ENCODE measurements around the gene APOC3. TPM values are rescaled to one million over a fixed set of nuclear protein-coding genes. Genes with fewer than 3 reads are reported as not detected.

APOC3 gene
- total and polyA plus RNA-seq, 9 of the 15 experiments (the other 6 are each of a cell fraction or from before 2014, with no cell fraction given): 1.1 TPM; not detected in 8

DNA sequence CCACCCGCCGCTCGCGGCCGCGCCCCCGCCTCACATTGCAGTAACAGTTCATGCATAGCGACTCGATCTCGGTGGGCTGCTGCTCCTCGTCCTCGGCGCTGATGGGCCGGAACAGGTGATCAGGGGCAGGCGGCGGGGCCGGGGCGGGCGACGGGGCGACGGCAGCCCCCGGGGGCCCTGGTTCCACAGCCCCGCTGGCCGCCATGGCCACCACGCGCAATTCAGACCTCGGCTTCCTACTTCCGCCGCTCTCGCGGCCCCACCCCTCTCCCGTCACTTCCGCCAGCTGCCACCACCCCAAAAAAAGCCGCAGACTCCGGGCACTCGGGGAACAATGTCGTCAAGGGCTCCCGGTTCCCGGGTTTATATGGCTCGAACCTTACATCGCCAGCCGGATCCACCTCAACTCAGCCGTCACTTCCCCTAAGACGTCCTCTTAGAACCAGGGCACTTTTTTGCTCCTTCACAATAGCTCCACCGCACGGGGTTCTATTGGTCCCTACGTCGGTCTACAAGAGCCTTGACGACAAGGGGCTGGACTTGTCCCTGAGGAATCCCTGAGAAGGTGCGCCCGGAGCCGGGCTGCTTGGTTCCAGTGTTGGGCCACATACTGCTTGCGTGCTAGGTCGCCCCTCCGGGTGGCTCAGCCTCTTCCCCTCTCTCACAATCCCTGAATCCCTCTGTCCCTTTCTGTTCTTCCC lies 41.8 kb upstream of the APOC3 start, which contains the start of gene ZPR1 (continued):
- no peak for TF ChIP-seq LEF1 (IDR thresholded peaks at IDR 0.05)
- TF ChIP-seq DPF2 (IDR thresholded peaks at IDR 0.05): peak; percentile 40; the same call in 1 of the 2 replicates
- TF ChIP-seq MED1 (CRISPR knock-in tag; IDR thresholded peaks at IDR 0.05; ENCODE audit: borderline replicate concordance): no peak
- peak in 1 of 2 experiments; percentile 58; a peak in 2 of 4 replicates for TF ChIP-seq MLLT1 (IDR thresholded peaks at IDR 0.05)
- no peak for TF ChIP-seq U2AF1 (optimal IDR thresholded peaks at IDR 0.05; ENCODE audit: low read depth, low read length)
- peak; percentile 24; the same call in 1 of the 2 replicates for TF ChIP-seq ETV5 (CRISPR knock-in tag; IDR thresholded peaks at IDR 0.05; ENCODE audit: low read depth)
- TF ChIP-seq DACH1 (IDR thresholded peaks at IDR 0.05; ENCODE audit: partially characterized antibody): peak; percentile 98
- peak; percentile 48 to 64; a peak in 3 of 4 replicates for TF ChIP-seq MAZ (CRISPR knock-in tag; conservative IDR thresholded peaks at IDR 0.05 in 1 of 2, IDR thresholded peaks at IDR 0.05 in 1 of 2)
- no peak for TF ChIP-seq USF1 (CRISPR knock-in tag; IDR thresholded peaks at IDR 0.05)
- TF ChIP-seq, protein P1, sequence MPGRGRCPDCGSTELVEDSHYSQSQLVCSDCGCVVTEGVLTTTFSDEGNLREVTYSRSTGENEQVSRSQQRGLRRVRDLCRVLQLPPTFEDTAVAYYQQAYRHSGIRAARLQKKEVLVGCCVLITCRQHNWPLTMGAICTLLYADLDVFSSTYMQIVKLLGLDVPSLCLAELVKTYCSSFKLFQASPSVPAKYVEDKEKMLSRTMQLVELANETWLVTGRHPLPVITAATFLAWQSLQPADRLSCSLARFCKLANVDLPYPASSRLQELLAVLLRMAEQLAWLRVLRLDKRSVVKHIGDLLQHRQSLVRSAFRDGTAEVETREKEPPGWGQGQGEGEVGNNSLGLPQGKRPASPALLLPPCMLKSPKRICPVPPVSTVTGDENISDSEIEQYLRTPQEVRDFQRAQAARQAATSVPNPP (IDR thresholded peaks at IDR 0.05; ENCODE audit: borderline replicate concordance, insufficient read depth, insufficient read length): no peak
- TF ChIP-seq FOXK2 (conservative IDR thresholded peaks at IDR 0.05 in 1 of 2, IDR thresholded peaks at IDR 0.05 in 1 of 2; ENCODE audit: low read depth in 2 of 2): 0 out of 4 replicates have a peak, but pooled peaks have one; percentile 4 to 18
- TF ChIP-seq ETV1 (tag; conservative IDR thresholded peaks at IDR 0.05; ENCODE audit: low read depth): peak; percentile 32; the same call in 1 of the 2 replicates
- TF ChIP-seq, protein P2, sequence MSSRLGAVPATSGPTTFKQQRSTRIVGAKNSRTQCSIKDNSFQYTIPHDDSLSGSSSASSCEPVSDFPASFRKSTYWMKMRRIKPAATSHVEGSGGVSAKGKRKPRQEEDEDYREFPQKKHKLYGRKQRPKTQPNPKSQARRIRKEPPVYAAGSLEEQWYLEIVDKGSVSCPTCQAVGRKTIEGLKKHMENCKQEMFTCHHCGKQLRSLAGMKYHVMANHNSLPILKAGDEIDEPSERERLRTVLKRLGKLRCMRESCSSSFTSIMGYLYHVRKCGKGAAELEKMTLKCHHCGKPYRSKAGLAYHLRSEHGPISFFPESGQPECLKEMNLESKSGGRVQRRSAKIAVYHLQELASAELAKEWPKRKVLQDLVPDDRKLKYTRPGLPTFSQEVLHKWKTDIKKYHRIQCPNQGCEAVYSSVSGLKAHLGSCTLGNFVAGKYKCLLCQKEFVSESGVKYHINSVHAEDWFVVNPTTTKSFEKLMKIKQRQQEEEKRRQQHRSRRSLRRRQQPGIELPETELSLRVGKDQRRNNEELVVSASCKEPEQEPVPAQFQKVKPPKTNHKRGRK (tag; IDR thresholded peaks at IDR 0.05): no peak
- no peak for TF ChIP-seq XRCC5 (IDR thresholded peaks at IDR 0.05; ENCODE audit: low read depth, low read length)
- TF ChIP-seq, protein P3, sequence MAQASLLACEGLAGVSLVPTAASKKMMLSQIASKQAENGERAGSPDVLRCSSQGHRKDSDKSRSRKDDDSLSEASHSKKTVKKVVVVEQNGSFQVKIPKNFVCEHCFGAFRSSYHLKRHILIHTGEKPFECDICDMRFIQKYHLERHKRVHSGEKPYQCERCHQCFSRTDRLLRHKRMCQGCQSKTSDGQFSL (CRISPR knock-in tag; IDR thresholded peaks at IDR 0.05): no peak
- TF ChIP-seq, protein P3 (tag; IDR thresholded peaks at IDR 0.05): no peak
- TF ChIP-seq GABPB2 (CRISPR knock-in tag; conservative IDR thresholded peaks at IDR 0.05): no peak
- TF ChIP-seq, protein P4, sequence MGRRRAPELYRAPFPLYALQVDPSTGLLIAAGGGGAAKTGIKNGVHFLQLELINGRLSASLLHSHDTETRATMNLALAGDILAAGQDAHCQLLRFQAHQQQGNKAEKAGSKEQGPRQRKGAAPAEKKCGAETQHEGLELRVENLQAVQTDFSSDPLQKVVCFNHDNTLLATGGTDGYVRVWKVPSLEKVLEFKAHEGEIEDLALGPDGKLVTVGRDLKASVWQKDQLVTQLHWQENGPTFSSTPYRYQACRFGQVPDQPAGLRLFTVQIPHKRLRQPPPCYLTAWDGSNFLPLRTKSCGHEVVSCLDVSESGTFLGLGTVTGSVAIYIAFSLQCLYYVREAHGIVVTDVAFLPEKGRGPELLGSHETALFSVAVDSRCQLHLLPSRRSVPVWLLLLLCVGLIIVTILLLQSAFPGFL (CRISPR knock-in tag; IDR thresholded peaks at IDR 0.05): 0 out of 2 replicates have a peak, but pooled peaks have one; percentile 47
- no peak for TF ChIP-seq TAF9B (IDR thresholded peaks at IDR 0.05; ENCODE audit: partially characterized antibody)

Data from K562 (cell line).